HL-60/S4 treated with phorbol 12-myristate 13-acetate at 8.2 ng/mL for 4 days and 3 days (cell line): ENCODE measurements around the gene MSANTD1.

ENCODE experiments used
- in situ Hi-C: fragments of 300-500 bp; cut with MboI; formaldehyde crosslinking; loops from 2 replicates; pipeline ENCODE4 v1.15.0; 2022; ENCODE audit warnings: low sequenced_read_pairs

Gene MSANTD1

GRCh38 chr4:3247399-3248177, 1.4 kb upstream of the MSANTD1 start:
- in situ Hi-C loops: no loop called here

DNA sequence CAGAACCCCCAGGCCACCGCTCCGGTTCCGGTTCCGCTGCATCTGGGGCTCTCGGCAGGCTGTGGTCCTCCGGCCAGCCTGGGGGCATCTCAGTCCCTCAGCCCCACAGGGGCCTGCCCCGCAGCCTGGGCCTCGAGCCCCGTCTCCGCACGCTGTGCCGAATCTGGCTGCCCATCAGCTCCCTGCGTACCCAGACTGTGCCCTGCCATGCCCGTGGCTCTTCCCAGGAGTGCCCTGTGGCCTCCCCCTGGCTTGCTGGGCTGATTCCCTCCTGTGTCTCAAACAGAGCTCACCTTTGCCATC, 830 bp upstream of the MSANTD1 start:
- in situ Hi-C loops: no loop called here

GRCh38 chr4:3249711-3250437, 915 bp downstream of the MSANTD1 start:
- in situ Hi-C loops: no loop called here

GRCh38 chr4:3250438-3250955, 1.5 kb downstream of the MSANTD1 start:
- in situ Hi-C loops: no loop called here

DNA sequence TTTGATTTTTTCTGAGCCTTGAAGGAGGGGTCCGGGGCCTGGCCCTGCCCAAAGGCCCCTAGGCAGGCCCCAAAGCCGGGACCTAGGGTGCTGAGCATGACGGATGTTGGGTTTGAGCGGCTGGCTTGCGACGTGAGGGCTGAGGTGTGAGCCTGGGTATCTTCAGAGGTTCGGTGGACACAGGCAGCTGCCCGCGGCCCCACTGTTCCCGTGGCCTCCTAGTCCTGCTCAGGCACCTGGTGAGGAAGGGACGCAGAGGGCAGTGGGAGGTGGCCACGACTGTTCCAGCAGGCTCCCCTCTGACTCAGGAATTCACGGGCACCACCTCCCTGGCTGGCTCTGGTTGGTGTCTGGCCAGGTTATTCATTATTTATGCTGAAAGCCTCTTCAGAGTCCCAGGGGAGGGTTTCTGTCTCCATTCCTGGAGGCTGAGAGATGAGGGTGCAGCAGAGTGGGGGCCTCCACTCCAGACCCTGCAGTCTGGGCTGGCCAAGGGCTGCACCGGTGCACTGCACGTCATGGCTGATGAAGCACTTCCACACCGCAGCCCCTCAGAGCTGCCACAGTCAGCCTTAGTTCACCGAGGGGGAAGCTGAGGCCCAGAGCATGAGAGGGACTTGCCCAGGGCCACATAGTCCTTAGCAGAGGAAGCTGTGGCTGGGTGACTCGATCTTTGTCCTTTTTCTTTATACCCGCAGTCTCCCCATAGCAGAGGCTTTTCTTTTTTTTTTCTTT, 2.2 kb downstream of the MSANTD1 start:
- in situ Hi-C loops: no loop called here

DNA sequence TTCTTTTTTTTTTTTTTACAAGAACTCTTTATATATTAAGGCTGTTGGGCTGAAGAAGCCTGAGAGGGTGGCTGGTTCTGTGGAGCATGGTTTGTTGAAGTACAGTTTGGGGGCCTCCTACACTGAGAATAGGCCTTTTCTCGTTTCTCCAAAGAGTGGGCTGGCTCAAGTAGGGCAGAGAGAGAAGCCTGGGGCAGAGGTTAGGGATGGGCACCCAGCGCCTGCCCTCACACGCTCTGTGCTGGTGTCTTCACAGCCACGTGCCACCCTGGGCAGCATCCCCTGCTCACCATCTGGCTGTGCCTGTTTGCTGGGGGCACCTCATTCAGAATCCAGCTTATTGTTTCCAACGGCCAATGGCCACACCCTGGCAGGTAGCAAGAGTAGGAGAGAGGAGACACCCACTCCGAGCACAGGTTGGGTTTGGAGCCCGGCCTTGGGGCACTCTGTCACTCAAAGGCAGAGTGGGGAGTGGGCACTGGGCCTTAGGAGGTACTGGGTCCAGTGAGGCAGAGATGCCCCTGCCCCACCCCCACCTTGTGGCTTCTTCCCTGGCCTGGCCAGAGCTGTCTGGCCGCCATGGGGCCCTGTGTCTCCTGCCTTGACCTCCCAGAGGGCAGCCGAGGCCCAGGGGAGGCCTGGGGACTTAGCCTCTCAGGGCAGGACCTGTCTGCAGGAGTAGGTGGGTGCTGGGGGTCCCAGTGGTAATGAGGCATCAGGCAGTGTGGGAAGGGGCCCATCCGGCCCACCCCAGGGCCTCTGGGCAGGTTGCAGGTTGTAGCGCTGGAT, 2.9 kb downstream of the MSANTD1 start:
- in situ Hi-C loops: no loop called here

GRCh38 chr4:3252480-3252828, 3.5 kb downstream of the MSANTD1 start:
- in situ Hi-C loops: no loop called here

GRCh38 chr4:3252831-3253641, 4.1 kb downstream of the MSANTD1 start:
- in situ Hi-C loops: no loop called here

DNA sequence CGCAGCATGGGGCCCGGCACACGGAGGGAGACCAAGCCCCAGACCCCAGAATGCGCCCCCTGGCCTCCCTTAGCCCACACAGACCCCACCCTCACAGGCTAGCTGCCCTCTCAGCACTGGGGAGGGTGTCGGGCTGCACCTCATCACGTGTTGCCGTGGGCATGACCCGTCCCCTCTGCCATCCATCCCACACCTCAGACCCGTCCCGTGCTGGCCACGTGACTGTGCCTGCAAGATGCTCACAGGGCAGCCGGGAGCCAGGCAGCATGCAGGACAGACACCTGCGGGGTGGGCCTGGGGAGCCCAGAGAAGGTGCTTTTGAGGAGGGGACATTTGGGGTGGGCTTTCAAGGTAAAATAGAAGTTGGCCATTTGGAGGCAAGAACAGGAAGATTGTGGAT, 4.8 kb downstream of the MSANTD1 start:
- in situ Hi-C loops: no loop called here

DNA sequence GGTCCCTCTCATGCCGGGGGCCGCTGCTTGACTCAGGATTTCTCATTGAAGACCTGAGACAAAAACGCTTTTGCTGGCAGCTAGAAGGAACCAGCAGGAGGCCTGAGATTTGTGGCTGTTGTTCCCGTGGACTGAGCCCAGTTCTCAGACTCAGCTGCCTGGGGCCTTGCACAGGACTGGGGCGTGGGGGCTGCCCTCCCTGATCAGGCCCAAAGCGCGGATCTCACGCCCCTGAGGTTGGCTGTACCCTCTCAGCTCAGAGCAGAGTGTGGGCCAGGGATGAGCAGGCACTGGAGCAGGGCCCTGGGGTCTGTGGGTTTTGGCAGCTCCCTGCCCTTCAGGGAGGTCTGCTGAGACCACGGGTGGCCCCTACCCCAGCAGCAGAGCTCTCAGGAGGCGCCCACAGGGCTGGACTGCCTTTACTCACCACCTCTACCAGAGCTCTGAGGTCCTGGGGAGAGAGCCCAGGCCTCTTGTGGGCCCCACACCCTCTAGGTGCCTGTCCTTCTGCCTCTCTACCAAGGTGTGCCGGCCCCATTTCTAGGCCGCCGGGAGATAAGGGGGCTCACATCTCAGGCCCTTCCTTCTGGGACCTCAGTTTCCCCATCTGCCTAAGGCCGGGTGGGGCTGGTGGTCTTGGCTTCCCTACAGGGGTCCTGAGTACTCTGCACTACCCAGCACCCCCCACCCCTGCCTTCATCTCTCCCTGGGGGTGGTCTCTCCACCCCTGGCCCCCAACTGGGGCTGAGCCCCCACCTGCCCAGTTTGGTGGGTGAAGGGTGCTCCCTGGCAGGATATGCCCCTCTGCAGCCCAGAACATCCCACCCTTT, 5.6 kb downstream of the MSANTD1 start:
- in situ Hi-C loops: no loop called here

GRCh38 chr4:3255611-3256186, 6.7 kb downstream of the MSANTD1 start:
- in situ Hi-C loops: no loop called here

DNA sequence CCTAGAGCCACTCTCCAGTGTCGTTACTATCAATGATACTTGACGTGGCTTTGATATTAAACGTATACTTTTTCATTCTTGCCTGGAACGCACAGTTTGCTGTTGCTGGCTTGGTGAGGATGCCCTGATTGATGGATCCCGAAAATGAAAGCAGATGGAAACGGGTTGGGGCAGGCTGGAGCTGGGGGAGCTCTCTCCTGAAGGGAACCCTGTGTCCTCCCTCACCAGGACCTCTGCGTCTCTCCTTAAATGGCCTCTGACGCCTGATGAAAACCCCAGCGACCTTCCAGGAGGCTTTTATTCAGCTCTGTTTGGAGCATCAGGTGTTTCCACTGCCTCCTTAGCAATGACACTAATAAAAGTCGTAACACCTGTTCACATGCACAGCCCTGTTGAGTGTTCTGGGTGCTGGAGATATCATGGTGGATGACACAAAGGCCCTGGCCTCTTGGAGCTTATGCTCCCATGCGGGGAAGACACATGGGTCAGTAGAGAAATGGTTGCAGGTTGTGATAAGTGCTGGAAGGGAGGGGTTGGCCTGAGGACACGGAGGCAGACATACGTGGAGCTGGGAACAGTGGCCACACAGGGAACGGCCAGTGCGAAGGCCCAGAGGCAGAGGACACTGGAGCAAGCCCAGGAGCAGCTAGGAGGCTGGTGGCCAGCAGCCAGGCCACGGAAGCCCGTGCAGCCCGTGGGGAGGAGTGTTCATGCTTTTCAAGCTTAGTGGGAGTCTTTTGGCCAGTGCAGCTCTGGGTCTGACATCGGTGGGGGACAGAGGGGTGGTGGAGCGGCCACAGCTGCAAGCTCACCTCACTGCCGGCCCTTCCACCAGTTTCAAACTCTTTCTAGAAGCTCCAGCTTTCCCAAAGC, 7.5 kb downstream of the MSANTD1 start:
- in situ Hi-C loops: no loop called here

DNA sequence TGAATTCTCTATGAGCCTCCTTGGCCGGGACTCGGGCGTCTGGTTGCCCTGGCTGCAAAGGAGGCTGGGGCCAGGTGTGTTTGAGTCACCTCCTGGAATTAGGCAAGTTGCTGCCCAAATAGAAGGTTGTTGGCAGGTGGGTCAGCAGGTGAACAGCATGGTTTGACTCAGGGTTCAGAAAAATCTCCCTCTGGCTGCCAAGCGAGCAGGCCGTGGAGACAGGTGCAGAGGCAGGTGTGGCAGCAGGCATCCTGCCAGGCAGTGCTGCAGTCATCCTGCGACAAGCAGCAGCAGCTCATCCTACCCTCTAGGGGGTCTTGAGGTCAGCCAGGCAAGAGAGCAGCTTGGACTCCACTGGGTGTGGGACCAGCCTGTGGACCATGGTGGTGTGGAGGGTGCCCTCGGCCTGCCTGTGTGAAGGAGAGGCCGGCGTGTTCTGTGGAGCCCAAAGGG, 8.2 kb downstream of the MSANTD1 start:
- in situ Hi-C loops: no loop called here

GRCh38 chr4:3257556-3258482, 8.9 kb downstream of the MSANTD1 start:
- in situ Hi-C loops: no loop called here

GRCh38 chr4:3261411-3262207, 12.7 kb downstream of the MSANTD1 start:
- in situ Hi-C loops: no loop called here
